Astrocyte of the spinal cord (primary cell): ENCODE results near the gene NEDD4L.

Experiments
- DNase-seq: peaks from one replicate; pipeline ENCODE4 v3.0.0; 2011; ENCODE audit warnings: low read depth, low spot score
- H3K4me3 ChIP-seq: 2 replicates; pipeline ENCODE4 v1.5.1; 2011; ENCODE audit warnings: low read depth, mild to moderate bottlenecking, low read length, moderate library complexity
- in situ Hi-C: cut with HindIII; loops from 2 replicates; pipeline ENCODE4 v1.10.0; 2017; ENCODE audit warnings: low sequenced_read_pairs
- TF ChIP-seq, protein P1 (sequence below): IDR thresholded peaks from 2 replicates; pipeline ENCODE4 v1.5.1; 2012; ENCODE audit warnings: low read depth, mild to moderate bottlenecking, low read length, inconsistent platforms

The NEDD4L gene

DNA sequence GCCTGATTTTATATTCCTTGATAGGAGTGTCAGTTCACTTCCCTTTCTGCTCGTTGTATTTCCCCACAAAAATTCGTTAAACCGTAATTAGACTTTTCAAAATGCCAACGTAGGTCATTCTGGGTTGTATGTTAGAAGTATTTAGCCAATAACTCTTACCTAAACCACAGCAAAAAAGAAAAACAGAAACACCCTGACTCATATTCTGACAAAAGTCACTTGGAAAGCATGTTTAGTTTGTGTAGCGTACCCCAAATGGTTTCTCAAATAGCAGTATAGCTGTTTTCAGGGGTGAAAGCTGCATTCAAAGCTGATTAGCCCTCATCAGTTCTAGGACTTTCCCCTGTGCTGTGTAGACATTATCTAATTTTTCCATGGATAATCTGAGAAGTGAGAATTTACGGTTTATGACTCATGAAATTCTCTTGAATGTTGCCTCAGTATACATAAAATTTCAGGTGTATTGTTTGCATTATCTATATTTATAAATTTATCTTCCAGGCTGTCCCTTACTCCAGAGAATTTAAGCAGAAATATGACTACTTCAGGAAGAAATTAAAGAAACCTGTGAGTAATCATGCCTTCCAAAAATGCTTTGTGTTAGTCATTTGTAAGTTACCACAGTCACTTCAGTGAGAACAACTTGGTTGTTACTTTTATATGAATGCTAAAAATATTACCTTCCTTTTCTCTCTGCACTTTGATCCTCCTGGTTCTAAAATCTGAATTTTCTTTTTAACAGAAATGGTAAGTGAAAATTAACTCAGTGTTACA, 319.9 kb downstream of the NEDD4L start:
- TF ChIP-seq, protein P1, sequence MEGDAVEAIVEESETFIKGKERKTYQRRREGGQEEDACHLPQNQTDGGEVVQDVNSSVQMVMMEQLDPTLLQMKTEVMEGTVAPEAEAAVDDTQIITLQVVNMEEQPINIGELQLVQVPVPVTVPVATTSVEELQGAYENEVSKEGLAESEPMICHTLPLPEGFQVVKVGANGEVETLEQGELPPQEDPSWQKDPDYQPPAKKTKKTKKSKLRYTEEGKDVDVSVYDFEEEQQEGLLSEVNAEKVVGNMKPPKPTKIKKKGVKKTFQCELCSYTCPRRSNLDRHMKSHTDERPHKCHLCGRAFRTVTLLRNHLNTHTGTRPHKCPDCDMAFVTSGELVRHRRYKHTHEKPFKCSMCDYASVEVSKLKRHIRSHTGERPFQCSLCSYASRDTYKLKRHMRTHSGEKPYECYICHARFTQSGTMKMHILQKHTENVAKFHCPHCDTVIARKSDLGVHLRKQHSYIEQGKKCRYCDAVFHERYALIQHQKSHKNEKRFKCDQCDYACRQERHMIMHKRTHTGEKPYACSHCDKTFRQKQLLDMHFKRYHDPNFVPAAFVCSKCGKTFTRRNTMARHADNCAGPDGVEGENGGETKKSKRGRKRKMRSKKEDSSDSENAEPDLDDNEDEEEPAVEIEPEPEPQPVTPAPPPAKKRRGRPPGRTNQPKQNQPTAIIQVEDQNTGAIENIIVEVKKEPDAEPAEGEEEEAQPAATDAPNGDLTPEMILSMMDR: no peak
- H3K4me3 ChIP-seq: no peak overlapping the region
- DNase-seq: peak; percentile 68
- in situ Hi-C loops: no loop called here

DNA sequence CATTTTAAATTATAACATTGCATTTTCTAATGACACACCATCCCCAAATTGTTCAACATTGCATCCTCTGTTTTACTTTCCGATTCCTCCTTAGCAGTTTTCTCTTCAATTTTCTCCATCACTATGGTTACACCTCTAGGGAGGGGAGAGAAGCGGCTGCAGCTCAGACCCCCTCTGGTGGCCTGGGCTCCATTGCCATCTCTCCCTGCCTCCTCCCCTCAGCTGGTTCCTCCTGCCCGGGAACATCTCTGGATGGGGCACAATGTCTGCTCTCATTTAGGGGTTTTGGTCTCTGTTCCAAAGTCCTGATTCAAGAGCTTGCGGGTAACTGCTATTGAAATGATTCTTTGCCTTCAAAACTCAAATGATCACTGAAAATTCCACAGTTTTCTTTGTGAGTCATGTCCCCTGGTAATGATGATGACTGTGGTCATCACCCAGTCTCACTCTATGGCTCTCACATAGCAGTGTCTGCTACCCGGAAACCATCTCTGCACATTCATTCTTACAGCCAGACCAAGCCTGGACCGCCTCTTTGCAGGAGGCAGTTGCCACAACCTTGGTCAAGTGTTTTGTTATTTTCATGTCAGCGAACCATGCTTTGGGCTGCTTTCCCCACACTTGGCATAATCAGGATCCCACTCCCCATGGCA, 321.0 kb downstream of the NEDD4L start:
- peak; percentile 89 for DNase-seq
- in situ Hi-C loops: no loop called here
- TF ChIP-seq, protein P1: peak; percentile 38
- H3K4me3 ChIP-seq: no peak overlapping the region

DNA sequence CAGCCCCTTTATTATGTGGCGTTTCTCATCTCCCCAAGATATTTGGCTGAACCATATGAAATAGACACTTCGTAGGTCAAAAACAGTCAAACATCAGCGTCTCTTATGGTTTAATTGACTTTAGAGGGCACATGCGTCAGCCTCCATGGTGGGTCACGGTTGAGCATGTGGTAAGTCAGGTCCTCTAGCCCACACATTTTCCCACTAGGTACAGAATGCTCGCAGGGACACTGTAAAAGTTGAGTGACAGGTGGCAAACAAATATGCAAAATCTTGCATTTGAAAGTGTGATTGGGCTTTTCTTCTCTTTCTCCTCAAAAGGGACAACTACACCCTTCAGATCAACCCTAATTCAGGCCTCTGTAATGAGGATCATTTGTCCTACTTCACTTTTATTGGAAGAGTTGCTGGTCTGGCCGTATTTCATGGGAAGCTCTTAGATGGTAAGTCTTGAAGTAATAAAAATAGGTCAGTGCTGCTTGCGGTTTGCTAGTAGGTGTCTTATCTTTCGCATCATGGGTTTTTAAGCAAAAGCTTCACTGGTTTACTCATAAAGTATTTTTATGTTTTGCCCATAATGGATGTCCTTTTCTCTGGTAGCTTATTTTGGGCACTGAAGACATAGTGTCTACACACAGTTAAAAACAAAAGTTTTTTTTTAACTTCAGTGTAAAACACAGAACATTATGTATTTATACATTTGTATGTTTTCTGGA, 323.6 kb downstream of the NEDD4L start:
- DNase-seq: no peak
- no peak overlapping the region for H3K4me3 ChIP-seq
- in situ Hi-C loops: no loop called here
- TF ChIP-seq, protein P1: no peak

DNA sequence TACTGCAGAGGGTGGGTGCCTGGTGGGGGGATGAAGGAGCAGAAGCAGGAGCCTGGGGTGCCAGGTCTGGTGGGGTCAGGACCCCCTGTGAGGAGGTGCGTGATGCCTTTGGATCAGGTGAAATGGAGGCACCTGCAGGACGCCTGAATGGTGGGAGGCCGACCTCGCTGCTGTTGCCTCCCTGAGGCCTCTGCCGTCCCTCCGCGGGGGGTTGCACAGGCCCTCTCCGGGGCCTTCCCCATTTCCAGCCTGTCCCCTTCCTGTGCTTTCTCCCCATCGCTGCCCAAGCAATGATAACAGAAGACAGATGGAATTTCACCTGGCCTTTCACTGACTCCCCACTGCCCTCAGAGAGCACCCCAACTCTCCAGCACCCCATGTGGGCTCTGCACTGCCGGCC, 325.6 kb downstream of the NEDD4L start:
- in situ Hi-C loops: no loop called here
- TF ChIP-seq, protein P1: no peak
- no peak for DNase-seq
- no peak overlapping the region for H3K4me3 ChIP-seq

DNA sequence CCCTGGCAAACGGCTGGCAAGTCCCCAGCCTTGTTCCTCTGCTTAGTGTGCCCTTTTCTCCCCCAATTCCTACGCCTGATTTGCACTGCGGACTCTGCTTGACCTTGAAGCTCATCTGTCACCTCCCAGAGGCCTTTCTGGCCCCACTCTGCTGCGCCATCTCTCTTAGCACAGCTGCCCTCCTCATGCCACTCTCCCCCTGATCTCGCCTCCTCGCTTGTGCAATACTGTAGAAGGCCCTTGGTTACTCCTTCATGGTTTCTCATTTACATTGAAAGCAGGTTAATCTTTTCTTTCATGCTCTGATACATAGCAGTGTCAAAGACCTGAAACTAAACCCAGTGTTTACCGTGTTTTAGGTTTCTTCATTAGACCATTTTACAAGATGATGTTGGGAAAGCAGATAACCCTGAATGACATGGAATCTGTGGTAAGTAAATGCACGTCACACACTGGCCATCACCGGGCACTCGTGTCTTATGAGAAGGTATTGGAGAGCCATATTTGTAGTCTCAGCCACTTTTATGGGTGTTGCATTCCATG, 326.1 kb downstream of the NEDD4L start:
- no peak for DNase-seq
- in situ Hi-C loops: no loop called here
- TF ChIP-seq, protein P1: no peak
- no peak overlapping the region for H3K4me3 ChIP-seq

DNA sequence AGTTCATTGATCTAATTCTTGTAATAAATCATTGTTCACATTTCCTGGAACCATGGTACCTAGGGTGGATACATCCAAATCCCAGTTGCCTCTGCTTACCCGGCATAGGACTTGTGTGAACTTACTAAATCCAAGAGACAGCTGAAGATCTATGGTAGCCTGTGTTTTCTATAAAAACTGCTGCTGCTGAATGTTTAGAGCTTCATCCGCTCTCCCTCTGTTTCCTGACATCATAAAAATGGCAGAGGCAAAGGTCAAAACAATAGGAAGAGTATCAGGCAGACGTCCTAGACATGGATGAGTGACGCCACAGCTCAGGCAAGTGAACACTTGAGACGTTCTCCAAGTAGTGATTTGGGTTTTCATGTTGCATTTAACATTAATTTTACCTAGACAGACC, 326.6 kb downstream of the NEDD4L start:
- in situ Hi-C loops: no loop called here
- TF ChIP-seq, protein P1: no peak
- DNase-seq: no peak
- no peak overlapping the region for H3K4me3 ChIP-seq
